A549 (cell line): Measurements from ENCODE around the gene XRCC1. TPM values are rescaled to one million over a fixed set of nuclear protein-coding genes. Genes with fewer than 3 reads are reported as not detected.
"Not testable (repeated sequence)": the region's sequence is repeated elsewhere in the genome, so short reads cannot be mapped to it uniquely, and the experiment has no call there.

Experiments
- ATAC-seq, 2 experiments: fragments of 200-7000 bp in 1 of 2; fragments of >200 bp in 1 of 2; cut with Nextera tagmentation in 1 of 2; cut with Tn5 transposase in 1 of 2; 3 replicates each; pipeline versions ENCODE4 v1.8.0 to v1.9.1; 2018 to 2020; ENCODE audit warnings: mild to moderate bottlenecking in 1 of 2, moderate library complexity in 1 of 2
- CTCF ChIA-PET: fragments of 300-600 bp; sonication (Branson Sonifier 250); formaldehyde crosslinking; extraction: SDS; loops from one replicate; lab custom pipeline; 2021; ENCODE audit warnings: antibody characterized with exemption, inconsistent platforms; lab: Yijun Ruan, JAX
- POLR2A ChIA-PET: fragments of 350-600 bp; formaldehyde crosslinking; extraction: SDS; loops from one replicate; lab custom pipeline; 2021; ENCODE audit warnings: antibody characterized with exemption, inconsistent platforms; lab: Yijun Ruan, JAX
- DNase-seq, 2 experiments: peaks; one replicate each; pipeline versions ENCODE4 v3.0.0 to v3.0.0-alpha.2; 2011 to 2016; ENCODE audit warnings: low read depth in 1 of 2, low spot score in 1 of 2
- FAIRE-seq: peaks from 2 replicates; lab custom pipeline; 2011; peaks lifted over from hg19 to GRCh38; lab: Jason Lieb, UNC
- H3K27ac ChIP-seq, 2 experiments: fragments of >200 bp; sonication (Bioruptor Twin); formaldehyde crosslinking; 3 replicates each; pipeline ENCODE4 v1.5.1; 2016 to 2017
- H3K4me1 ChIP-seq: fragments of >200 bp; sonication (Bioruptor Twin); formaldehyde crosslinking; 3 replicates; pipeline ENCODE4 v1.6.1; 2016
- H3K4me2 ChIP-seq: fragments of >200 bp; sonication (Bioruptor Twin); formaldehyde crosslinking; 3 replicates; pipeline ENCODE4 v1.6.1; 2016
- H3K4me3 ChIP-seq: fragments of >200 bp; sonication (Bioruptor Twin); formaldehyde crosslinking; 3 replicates; pipeline ENCODE4 v1.5.1; 2016
- H3K9me3 ChIP-seq: fragments of >200 bp; sonication (Bioruptor Twin); formaldehyde crosslinking; 3 replicates; pipeline ENCODE4 v1.6.1; 2016
- BHLHE40 ChIP-seq: IDR thresholded peaks from 2 replicates; pipeline ENCODE4 v1.6.1; 2012; ENCODE audit warnings: low read depth, low read length, inconsistent platforms
- CEBPB ChIP-seq, 2 experiments: fragments of >200 bp in 1 of 2; sonication (Bioruptor Twin) in 1 of 2; formaldehyde crosslinking in 1 of 2; IDR thresholded peaks; 2 replicates each; pipeline ENCODE4 v1.6.1; 2012 to 2016
- CHD2 ChIP-seq: fragments of 150-350 bp; IDR thresholded peaks from 2 replicates; pipeline ENCODE4 v1.6.1; 2014; ENCODE audit warnings: low read length; ENCODE audit not compliant: partially characterized antibody
- FOSL2 ChIP-seq, 2 experiments: fragments of 450-650 bp in 1 of 2; fragments of >200 bp in 1 of 2; sonication (Bioruptor Twin) in 1 of 2; formaldehyde crosslinking; IDR thresholded peaks; 2 replicates each; pipeline versions ENCODE4 v1.5.0 to v1.6.1; 2016 to 2020; ENCODE audit warnings: mild to moderate bottlenecking in 1 of 2, moderate library complexity in 1 of 2
- GATA3 ChIP-seq: IDR thresholded peaks from 2 replicates; pipeline ENCODE4 v1.6.1; 2012; ENCODE audit warnings: borderline replicate concordance
- HES2 ChIP-seq: fragments of >200 bp; sonication (Bioruptor Twin); formaldehyde crosslinking; IDR thresholded peaks from 2 replicates; pipeline ENCODE4 v1.6.1; 2016
- HEYL ChIP-seq: fragments of 250-450 bp; sonication (Bioruptor Pico); IDR thresholded peaks from 2 replicates; pipeline ENCODE4 v1.8.0; 2021; ENCODE audit warnings: mild to moderate bottlenecking, moderate library complexity
- HOXA7 ChIP-seq: fragments of 250-450 bp; sonication (Bioruptor Pico); IDR thresholded peaks from 2 replicates; pipeline ENCODE4 v1.5.0; 2020; ENCODE audit warnings: mild to moderate bottlenecking, moderate library complexity
- JUN ChIP-seq, 2 experiments: fragments of >200 bp; sonication (Bioruptor Twin); formaldehyde crosslinking; IDR thresholded peaks; 2 replicates in 1 of 2; 3 replicates in 1 of 2; pipeline ENCODE4 v1.6.1; 2016 to 2017
- KDM1A ChIP-seq: fragments of 200-600 bp; sonication (generic); IDR thresholded peaks from 2 replicates; pipeline ENCODE4 v1.6.1; 2016; ENCODE audit warnings: low read depth, mild to moderate bottlenecking
- MAFK ChIP-seq: fragments of 450-650 bp; IDR thresholded peaks from 2 replicates; pipeline ENCODE4 v1.6.1; 2014; ENCODE audit not compliant: partially characterized antibody
- MYC ChIP-seq: IDR thresholded peaks from 2 replicates; pipeline ENCODE4 v1.6.1; 2012; ENCODE audit warnings: mild to moderate bottlenecking, inconsistent platforms, low read length, improper control_type of control experiment, borderline replicate concordance
- NFE2L2 ChIP-seq: fragments of 150-350 bp; conservative IDR thresholded peaks from 2 replicates; pipeline ENCODE4 v1.6.1; 2014; ENCODE audit warnings: low read length
- NR3C1 ChIP-seq: fragments of >200 bp; sonication (Bioruptor Twin); formaldehyde crosslinking; IDR thresholded peaks from 3 replicates; pipeline ENCODE4 v1.6.1; 2017
- RAD21 ChIP-seq, 2 experiments: fragments of >200 bp in 1 of 2; sonication (Bioruptor Twin) in 1 of 2; formaldehyde crosslinking in 1 of 2; IDR thresholded peaks in 1 of 2; conservative IDR thresholded peaks in 1 of 2; 2 replicates in 1 of 2; 3 replicates in 1 of 2; pipeline ENCODE4 v1.6.1; 2012 to 2018; ENCODE audit warnings: inconsistent platforms in 1 of 2
- RARB ChIP-seq: fragments of 250-450 bp; sonication (Bioruptor Pico); IDR thresholded peaks from 2 replicates; pipeline ENCODE4 v1.8.0; 2021; ENCODE audit warnings: mild to moderate bottlenecking, moderate library complexity
- REST ChIP-seq: fragments of 200-600 bp; sonication (generic); IDR thresholded peaks from 2 replicates; pipeline ENCODE4 v1.6.1; 2016; ENCODE audit warnings: antibody characterized with exemption, mild to moderate bottlenecking, moderate library complexity
- RFX5 ChIP-seq: fragments of 450-650 bp; IDR thresholded peaks from 2 replicates; pipeline ENCODE4 v1.7.1; 2014; ENCODE audit warnings: antibody characterized with exemption, mild to moderate bottlenecking, moderate library complexity
- RNF2 ChIP-seq: fragments of 200-600 bp; sonication (generic); IDR thresholded peaks from 2 replicates; pipeline ENCODE4 v1.6.1; 2016; ENCODE audit warnings: low read depth, mild to moderate bottlenecking, antibody characterized with exemption, moderate library complexity, borderline replicate concordance
- SREBF2 ChIP-seq: fragments of 450-650 bp; IDR thresholded peaks from 2 replicates; pipeline ENCODE4 v1.6.1; 2014; ENCODE audit warnings: mild to moderate bottlenecking, moderate library complexity
- ZFP36 ChIP-seq: fragments of 450-650 bp; IDR thresholded peaks from 2 replicates; pipeline ENCODE4 v1.6.1; 2014; ENCODE audit warnings: borderline replicate concordance; ENCODE audit not compliant: partially characterized antibody
- ZNF302 ChIP-seq: fragments of 250-450 bp; sonication (Bioruptor Pico); IDR thresholded peaks from 2 replicates; pipeline ENCODE4 v1.9.0; 2021; ENCODE audit warnings: inconsistent platforms, mild to moderate bottlenecking, moderate library complexity
- WGBS: methylation state at CpG from one replicate; pipeline ENCODE4 v1.1.6; 2017; ENCODE audit errors: missing lambda C conversion rate; 5-methylcytosine and 5-hydroxymethylcytosine counted together
- polyA plus RNA-seq, 4 experiments: library from polyadenylated mRNA; depleted of rRNA in 3 of 4; stranded (reverse); fragments of >200 nt; fragmentation: RNase III in 1 of 4; extraction: RNeasy Plus Mini Kit Qiagen cat#74134 plus additional on column Dnase treatment in 1 of 4; gene quantifications; 2 replicates in 3 of 4; 3 replicates in 1 of 4; pipeline ENCODE4 v1.2.3, GENCODE V29; 2011 to 2017
- TF ChIP-seq, protein P1 (sequence below): fragments of 150-350 bp; IDR thresholded peaks from 2 replicates; pipeline ENCODE4 v1.6.1; 2014; ENCODE audit warnings: low read depth, mild to moderate bottlenecking, low read length
- TF ChIP-seq, protein P2 (sequence below): IDR thresholded peaks from 2 replicates; pipeline ENCODE4 v1.6.1; 2012; ENCODE audit warnings: low read depth, borderline replicate concordance

Gene XRCC1
- polyA plus RNA-seq, 2 of the 4 experiments (the other 2 are of a cell fraction) = 32.0 to 55.1 TPM

GRCh38 chr19:43518051-43518450 is 57.3 kb downstream of the XRCC1 start:
- Histone ChIP-seq H3K4me2 (no peak overlapping the region), H3K4me3 (no peak overlapping the region), H3K27ac (no peak overlapping the region), H3K4me1 (peaks cover 8% of the 10 kb centered on the region; the same call in 2 of the 3 replicates), H3K9me3 (no peaks in the 10 kb centered on the region)
- 70% methylated on average over 4 of the region's 4 CpGs for WGBS
- no peak for DNase-seq
- CTCF ChIA-PET = interaction anchor here (0.6 to 12.2 kb wide), 12 partner anchors 10 to 414 kb away, joined by 3 to 462 read pairs (median 6); partner anchors contain the start of genes PHLDB3 and ZNF575
- POLR2A ChIA-PET = interaction anchor here (0.6 to 0.9 kb wide), 2 partner anchors 14 to 15 kb away, joined by 3 read pairs; partner anchors contain the start of gene ZNF575
- no peak for FAIRE-seq
- ATAC-seq = no peak
- TF ChIP-seq NR3C1 = no peak
- TF ChIP-seq RFX5 = no peak
- no peak for TF ChIP-seq GATA3
- TF ChIP-seq JUN (IDR thresholded peaks at IDR 0.05) = no peak
- TF ChIP-seq CHD2 = no peak
- TF ChIP-seq MAFK = no peak
- TF ChIP-seq ZFP36 = no peak
- TF ChIP-seq, all 56 proteins: peak for 0

DNA sequence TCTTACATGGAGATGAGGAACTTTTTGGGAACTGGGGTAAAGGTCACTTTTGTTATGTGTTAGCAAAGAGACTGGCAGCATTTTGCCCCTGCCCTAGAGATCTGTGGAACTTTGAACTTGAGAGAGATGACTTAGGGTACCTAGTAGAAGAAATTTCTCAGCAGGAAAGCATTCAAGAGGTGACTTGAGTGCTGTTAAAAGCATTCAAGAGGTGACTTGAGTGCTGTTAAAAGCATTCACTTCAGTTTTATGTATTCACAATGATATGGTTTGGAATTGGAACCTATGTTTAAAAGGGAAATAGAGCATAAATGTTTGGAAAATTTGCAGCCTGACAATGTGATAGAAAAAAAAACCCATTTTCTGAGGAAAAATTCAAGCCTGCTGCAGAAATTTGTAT is 62.9 kb downstream of the XRCC1 start:
- H3K9me3 ChIP-seq, H3K4me1 ChIP-seq, H3K27ac ChIP-seq, FAIRE-seq, H3K4me2 ChIP-seq, POLR2A ChIA-PET, ATAC-seq, H3K4me3 ChIP-seq, DNase-seq: not testable (repeated sequence)
- CTCF ChIA-PET = interaction anchor here (1.8 to 2.2 kb wide), 2 partner anchors 14 to 66 kb away, joined by 4 to 13 read pairs; no protein-coding TSS in a partner anchor

GRCh38 chr19:43511324-43511723 is 64.0 kb downstream of the XRCC1 start:
- WGBS = 86% methylated on average over 4 of the region's 5 CpGs
- Histone ChIP-seq H3K9me3 (no peaks in the 10 kb centered on the region), H3K4me2 (no peak overlapping the region), H3K4me3 (no peak overlapping the region), H3K4me1 (no peaks in the 10 kb centered on the region), H3K27ac (no peak overlapping the region)
- CTCF ChIA-PET = interaction anchor here (0.9 to 8.9 kb wide), 4 partner anchors 9 to 78 kb away, joined by 3 to 85 read pairs (median 44); no protein-coding TSS in a partner anchor
- POLR2A ChIA-PET = no interaction called here
- ATAC-seq (no peak), FAIRE-seq (no peak), DNase-seq (no peak)
- TF ChIP-seq GATA3 = no peak
- TF ChIP-seq RARB (CRISPR knock-in tag) = no peak
- no peak for TF ChIP-seq CEBPB (IDR thresholded peaks at IDR 0.05)
- TF ChIP-seq, protein P1, sequence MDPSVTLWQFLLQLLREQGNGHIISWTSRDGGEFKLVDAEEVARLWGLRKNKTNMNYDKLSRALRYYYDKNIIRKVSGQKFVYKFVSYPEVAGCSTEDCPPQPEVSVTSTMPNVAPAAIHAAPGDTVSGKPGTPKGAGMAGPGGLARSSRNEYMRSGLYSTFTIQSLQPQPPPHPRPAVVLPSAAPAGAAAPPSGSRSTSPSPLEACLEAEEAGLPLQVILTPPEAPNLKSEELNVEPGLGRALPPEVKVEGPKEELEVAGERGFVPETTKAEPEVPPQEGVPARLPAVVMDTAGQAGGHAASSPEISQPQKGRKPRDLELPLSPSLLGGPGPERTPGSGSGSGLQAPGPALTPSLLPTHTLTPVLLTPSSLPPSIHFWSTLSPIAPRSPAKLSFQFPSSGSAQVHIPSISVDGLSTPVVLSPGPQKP = no peak
- TF ChIP-seq KDM1A = no peak
- no peak for TF ChIP-seq MYC
- no peak for TF ChIP-seq NFE2L2
- TF ChIP-seq HOXA7 = no peak
- no peak for TF ChIP-seq RAD21 (conservative IDR thresholded peaks at IDR 0.05 in 1 of 2, IDR thresholded peaks at IDR 0.05 in 1 of 2)
- no peak for TF ChIP-seq HES2
- no peak for TF ChIP-seq BHLHE40
- no peak for TF ChIP-seq HEYL
- no peak for TF ChIP-seq REST
- no peak for TF ChIP-seq RNF2
- no peak for TF ChIP-seq SREBF2
- TF ChIP-seq ZNF302 (CRISPR knock-in tag) = no peak
- no peak for TF ChIP-seq FOSL2 (IDR thresholded peaks at IDR 0.05)
- no peak for TF ChIP-seq FOSL2 (CRISPR knock-in tag; IDR thresholded peaks at IDR 0.05)
- TF ChIP-seq, protein P2, sequence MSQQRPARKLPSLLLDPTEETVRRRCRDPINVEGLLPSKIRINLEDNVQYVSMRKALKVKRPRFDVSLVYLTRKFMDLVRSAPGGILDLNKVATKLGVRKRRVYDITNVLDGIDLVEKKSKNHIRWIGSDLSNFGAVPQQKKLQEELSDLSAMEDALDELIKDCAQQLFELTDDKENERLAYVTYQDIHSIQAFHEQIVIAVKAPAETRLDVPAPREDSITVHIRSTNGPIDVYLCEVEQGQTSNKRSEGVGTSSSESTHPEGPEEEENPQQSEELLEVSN = no peak
